GM18508 (cell line): ENCODE data around the gene XYLB.
"Not testable (repeated sequence)": the region's sequence is repeated elsewhere in the genome, so short reads cannot be mapped to it uniquely, and the experiment has no call there.

Experiments
- ATAC-seq: cut with Tn5 transposase; IDR thresholded peaks from one replicate; pipeline ENCODE4 v1.9.1; 2021; ENCODE audit warnings: moderate number of reproducible peaks; ENCODE audit not compliant: insufficient read depth, unreplicated experiment

The XYLB gene

GRCh38 chr3:38346587-38347410 is at the start of gene XYLB:
TSS of gene XYLB (plus strand) at chr3:38346785. CDS start at chr3:38346869, 84 bp downstream.
- ATAC-seq = peak; percentile 73

- not testable (repeated sequence) for ATAC-seq
These were observed 49.5 kb upstream of the XYLB start for GRCh38 chr3:38297053-38297452.

GRCh38 chr3:38297537-38297936 is 49.0 kb upstream of the XYLB start:
- no peak for ATAC-seq

- ATAC-seq = no peak
These were observed 48.5 kb upstream of the XYLB start for GRCh38 chr3:38297947-38298711.

GRCh38 chr3:38306941-38307340 is 39.6 kb upstream of the XYLB start:
- ATAC-seq = no peak

- no peak for ATAC-seq
These were observed 39.0 kb upstream of the XYLB start for GRCh38 chr3:38307599-38307998.

- ATAC-seq = no peak
These were observed 38.1 kb upstream of the XYLB start for GRCh38 chr3:38308456-38308855.

GRCh38 chr3:38311476-38311875 is 35.1 kb upstream of the XYLB start:
- ATAC-seq = no peak

GRCh38 chr3:38311941-38312340 is 34.6 kb upstream of the XYLB start:
- ATAC-seq = no peak

GRCh38 chr3:38312356-38312755 is 34.2 kb upstream of the XYLB start:
- no peak for ATAC-seq

- no peak for ATAC-seq
These were observed 33.3 kb upstream of the XYLB start for GRCh38 chr3:38313263-38313662.

GRCh38 chr3:38313695-38314094 is 32.9 kb upstream of the XYLB start:
- ATAC-seq = no peak

- ATAC-seq = no peak
These were observed 32.3 kb upstream of the XYLB start for GRCh38 chr3:38314112-38314763.

GRCh38 chr3:38314764-38315487 is 31.7 kb upstream of the XYLB start:
- ATAC-seq = no peak

- ATAC-seq = no peak
These were observed 30.9 kb upstream of the XYLB start for GRCh38 chr3:38315488-38316230.

GRCh38 chr3:38316356-38317191 is 30.0 kb upstream of the XYLB start:
- no peak for ATAC-seq

- ATAC-seq = no peak
These were observed 29.3 kb upstream of the XYLB start for GRCh38 chr3:38317192-38317759.
